H1 (cell line): ENCODE results near the gene PRICKLE1. TPM values are rescaled to one million over a fixed set of nuclear protein-coding genes. Genes with fewer than 3 reads are reported as not detected.
A peak's percentile ranks its signal among the peaks of the same experiment; 100 is the strongest.

ENCODE experiments used
- CTCF ChIA-PET: fragments of 300-600 bp; sonication (Branson Sonifier 250); formaldehyde crosslinking; loops from one replicate; lab custom pipeline; 2021; ENCODE audit not compliant: partially characterized antibody; lab: Charles Lee
- POLR2A ChIA-PET: fragments of 300-600 bp; sonication (Branson Sonifier 250); formaldehyde crosslinking; loops from one replicate; lab custom pipeline; 2021; ENCODE audit warnings: inconsistent platforms; ENCODE audit not compliant: partially characterized antibody; lab: Charles Lee
- DNase-seq, 2 experiments: peaks; one replicate each; pipeline versions ENCODE4 v3.0.0 to v3.0.0-alpha.2; 2010 to 2022; ENCODE audit warnings: low spot score in 2 of 2, low read depth in 1 of 2, mixed read lengths in 1 of 2
- FAIRE-seq: peaks from 2 replicates; lab custom pipeline; 2011; peaks lifted over from hg19 to GRCh38; lab: Jason Lieb, UNC
- H2AFZ ChIP-seq: 2 replicates; pipeline ENCODE4 v1.8.1; 2012; ENCODE audit warnings: low read length, inconsistent platforms
- H2AK5ac ChIP-seq: 2 replicates; pipeline ENCODE4 v1.6.1; 2013; ENCODE audit warnings: low read depth, low read length
- H2BK120ac ChIP-seq: replicated peaks from 2 replicates; pipeline ENCODE3; 2013; ENCODE audit warnings: low read depth, low read length, inconsistent platforms
- H2BK12ac ChIP-seq: 2 replicates; pipeline ENCODE4 v1.6.1; 2013; ENCODE audit warnings: low read depth, low read length
- H2BK15ac ChIP-seq: 2 replicates; pipeline ENCODE4 v1.6.1; 2013; ENCODE audit warnings: low read length
- H2BK20ac ChIP-seq: 2 replicates; pipeline ENCODE4 v1.6.1; 2013; ENCODE audit warnings: low read length
- H2BK5ac ChIP-seq: 2 replicates; pipeline ENCODE4 v1.6.1; 2013; ENCODE audit warnings: low read depth, low read length
- H3K14ac ChIP-seq: 2 replicates; pipeline ENCODE4 v1.6.1; 2013; ENCODE audit warnings: inconsistent platforms; ENCODE audit not compliant: insufficient read length
- H3K18ac ChIP-seq: 2 replicates; pipeline ENCODE4 v1.6.1; 2013; ENCODE audit warnings: low read length; ENCODE audit errors: extremely low read depth
- H3K23ac ChIP-seq: 2 replicates; pipeline ENCODE4 v1.6.1; 2013; ENCODE audit warnings: inconsistent platforms; ENCODE audit not compliant: insufficient read length
- H3K23me2 ChIP-seq: 2 replicates; pipeline ENCODE4 v1.6.1; 2013; ENCODE audit warnings: low read depth, low read length
- H3K27ac ChIP-seq: 2 replicates; pipeline ENCODE4 v1.6.1; 2011; ENCODE audit warnings: low read depth, low read length, inconsistent platforms
- H3K27me3 ChIP-seq, 4 experiments: replicated peaks in 1 of 4; 1 replicate in 1 of 4; 2 replicates in 3 of 4; pipeline versions ENCODE4 v1.6.1 to v1.8.1; 2011 to 2013; ENCODE audit warnings: low read length in 3 of 4, mild to moderate bottlenecking in 3 of 4, inconsistent platforms in 2 of 4, mixed read lengths in 2 of 4, moderate library complexity in 1 of 4; ENCODE audit not compliant: control insufficient read depth in 3 of 4, insufficient read depth in 3 of 4; ENCODE audit errors: extremely low read depth in 1 of 4
- H3K36me3 ChIP-seq, 4 experiments: 2 replicates each; pipeline versions ENCODE4 v1.6.1 to v1.8.1; 2011 to 2013; ENCODE audit warnings: mild to moderate bottlenecking in 4 of 4, low read length in 3 of 4, moderate library complexity in 2 of 4, control low read depth in 1 of 4, inconsistent platforms in 1 of 4; ENCODE audit not compliant: insufficient read depth in 4 of 4, control insufficient read depth in 2 of 4
- H3K4ac ChIP-seq: replicated peaks from 2 replicates; pipeline ENCODE3; 2013; ENCODE audit warnings: low read length, low read depth, mixed read lengths, inconsistent platforms; ENCODE audit not compliant: insufficient read length
- H3K4me1 ChIP-seq, 4 experiments: replicated peaks in 1 of 4; 1 replicate in 1 of 4; 2 replicates in 3 of 4; pipeline versions ENCODE4 v1.6.1 to v1.8.1; 2011 to 2013; ENCODE audit warnings: low read length in 3 of 4, inconsistent platforms in 2 of 4, mixed read lengths in 1 of 4; ENCODE audit not compliant: insufficient read depth in 4 of 4, control insufficient read depth in 3 of 4
- H3K4me2 ChIP-seq, 2 experiments: 2 replicates each; pipeline versions ENCODE4 v1.6.1 to v1.8.1; 2011 to 2013; ENCODE audit warnings: low read depth in 2 of 2, low read length in 2 of 2, control low read depth in 1 of 2, inconsistent platforms in 1 of 2, mild to moderate bottlenecking in 1 of 2; ENCODE audit not compliant: insufficient read depth in 1 of 2
- H3K4me3 ChIP-seq, 4 experiments: fragments of 200-600, 300-600 bp in 1 of 4; sonication (generic), shearing (Covaris generic), sonication (Bioruptor Twin) in 1 of 4; 2 replicates each; pipeline versions ENCODE4 v1.5.1 to v1.8.1; 2011 to 2016; ENCODE audit warnings: low read length in 4 of 4, low read depth in 3 of 4, control low read depth in 2 of 4, inconsistent platforms in 2 of 4, mild to moderate bottlenecking in 2 of 4, mixed read lengths in 1 of 4, moderate library complexity in 1 of 4; ENCODE audit not compliant: insufficient read depth in 2 of 4; ENCODE audit errors: extremely low read depth in 1 of 4
- H3K56ac ChIP-seq: replicated peaks from 2 replicates; pipeline ENCODE3; 2013; ENCODE audit warnings: low read depth, mild to moderate bottlenecking, mixed read lengths, low read length, inconsistent platforms; ENCODE audit not compliant: insufficient read length
- H3K79me1 ChIP-seq: 2 replicates; pipeline ENCODE4 v1.6.1; 2013; ENCODE audit warnings: low read depth, low read length, control low read depth
- H3K79me2 ChIP-seq, 2 experiments: 2 replicates each; pipeline versions ENCODE4 v1.6.1 to v1.8.1; 2012 to 2013; ENCODE audit warnings: low read length in 2 of 2, mild to moderate bottlenecking in 2 of 2, inconsistent platforms in 1 of 2; ENCODE audit not compliant: insufficient read depth in 2 of 2, control insufficient read depth in 1 of 2
- H3K9ac ChIP-seq, 4 experiments: replicated peaks in 1 of 4; 1 replicate in 1 of 4; 2 replicates in 3 of 4; pipeline versions ENCODE4 v1.6.1 to v1.8.1; 2011 to 2013; ENCODE audit warnings: low read depth in 3 of 4, low read length in 3 of 4, control low read depth in 2 of 4, mild to moderate bottlenecking in 2 of 4, moderate library complexity in 2 of 4, inconsistent platforms in 1 of 4; ENCODE audit errors: extremely low read depth in 1 of 4
- H3K9me3 ChIP-seq, 2 experiments: 2 replicates each; pipeline versions ENCODE4 v1.6.1 to v1.8.1; 2012 to 2013; ENCODE audit warnings: mild to moderate bottlenecking in 2 of 2, moderate library complexity in 2 of 2, control low read depth in 1 of 2, inconsistent platforms in 1 of 2, low read depth in 1 of 2, low read length in 1 of 2, mixed read lengths in 1 of 2; ENCODE audit not compliant: insufficient read depth in 2 of 2
- H4K20me1 ChIP-seq, 2 experiments: replicated peaks in 1 of 2; 2 replicates each; pipeline versions ENCODE3 to v1.8.1; 2011 to 2013; ENCODE audit warnings: inconsistent platforms in 2 of 2, low read length in 2 of 2, mild to moderate bottlenecking in 1 of 2; ENCODE audit not compliant: insufficient read depth in 2 of 2, control insufficient read depth in 1 of 2
- H4K5ac ChIP-seq: 2 replicates; pipeline ENCODE4 v1.6.1; 2013; ENCODE audit warnings: low read length, low read depth, mixed read lengths, inconsistent platforms; ENCODE audit not compliant: insufficient read length
- H4K8ac ChIP-seq: 2 replicates; pipeline ENCODE4 v1.8.0; 2013; ENCODE audit warnings: mild to moderate bottlenecking, moderate library complexity, low read length, inconsistent platforms; ENCODE audit not compliant: insufficient read depth; ENCODE audit errors: extremely low read depth
- H4K91ac ChIP-seq: replicated peaks from 2 replicates; pipeline ENCODE3; 2013; ENCODE audit warnings: low read length, mixed read lengths, inconsistent platforms; ENCODE audit not compliant: insufficient read length
- CHD1 ChIP-seq: IDR thresholded peaks from 2 replicates; pipeline ENCODE4 v1.6.1; 2012; ENCODE audit warnings: low read depth, low read length, improper control_type of control experiment
- GTF2F1 ChIP-seq: IDR thresholded peaks from 2 replicates; pipeline ENCODE4 v1.6.1; 2012; ENCODE audit warnings: low read depth, low read length, improper control_type of control experiment, borderline replicate concordance
- WGBS, 2 experiments: shearing (Covaris generic) in 1 of 2; methylation state at CpG; one replicate each; pipeline versions ENCODE4 v1.1.6 to v1.1.7; 2013 to 2015; ENCODE audit warnings: low lambda C conversion rate in 2 of 2, mixed read lengths in 2 of 2, inconsistent platforms in 1 of 2, low coverage in 1 of 2, missing lambda C conversion rate in 1 of 2; ENCODE audit not compliant: insufficient replicate concordance in 2 of 2, insufficient coverage in 1 of 2, insufficient read length in 1 of 2; ENCODE audit errors: extremely low coverage in 1 of 2, missing lambda C conversion rate in 1 of 2; 5-methylcytosine and 5-hydroxymethylcytosine counted together
- polyA plus RNA-seq, 7 experiments: library from polyadenylated mRNA; depleted of rRNA in 3 of 7; stranded (reverse) in 5 of 7; unstranded in 2 of 7; fragments of >200 nt in 5 of 7; fragments of 200-250 nt in 2 of 7; gene quantifications; 1 replicate in 5 of 7; 2 replicates in 1 of 7; 4 replicates in 1 of 7; pipeline versions ENCODE4 v1.2.1 to v1.2.3, GENCODE V29; 2011 to 2013; ENCODE audit warnings: missing spikeins in 2 of 7, mixed read lengths in 2 of 7
- total RNA-seq: library from RNA; stranded (reverse); fragmentation: NEBNext Ultra II Directional; extraction: Animal tissue kit (Norgen Biotek cat#: 25700); gene quantifications from 2 replicates; pipeline ENCODE4 v1.2.1, GENCODE V29; 2021

PRICKLE1 gene
- total and polyA plus RNA-seq, 2 of the 8 experiments (the other 6 are each of a cell fraction or from before 2014, with no cell fraction given), result 14.0 to 22.4 TPM

DNA sequence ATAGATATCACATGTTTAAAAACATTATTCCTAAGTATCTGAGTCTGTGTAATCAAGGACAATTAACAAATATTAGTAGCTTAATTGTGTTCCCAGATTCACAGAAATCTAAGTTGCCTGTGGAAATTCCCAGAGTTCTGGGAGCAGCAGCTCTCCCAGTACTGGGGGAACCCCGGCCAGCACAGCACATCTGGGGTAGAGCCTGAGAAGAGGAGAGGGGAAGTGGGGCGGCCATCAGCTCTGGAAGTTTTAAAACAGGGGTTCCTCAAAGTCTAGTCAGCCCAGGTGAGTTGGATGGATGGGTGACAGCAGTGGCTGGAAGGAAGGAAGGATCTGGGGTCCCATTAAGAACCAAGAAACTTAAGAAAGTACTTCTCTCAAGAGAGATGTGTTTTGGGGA, 24.6 kb downstream of the PRICKLE1 start:
- H2BK20ac ChIP-seq, result 0 out of 2 replicates have a peak overlapping the region, but pooled peaks have one; percentile 97
- no peak overlapping the region for H3K23ac ChIP-seq
- H3K27me3 ChIP-seq, result no peaks in the 10 kb centered on the region
- no peaks in the 10 kb centered on the region for H3K79me2 ChIP-seq
- FAIRE-seq (no peak), DNase-seq (peak in 1 of 2 experiments; percentile 49)
- CTCF ChIA-PET, result interaction anchor here (0.6 to 8.5 kb wide), 5 partner anchors 9 to 135 kb away, joined by 3 to 104 read pairs (median 4); no protein-coding TSS in a partner anchor
- peak overlapping the region; percentile 27; the same call in 1 of the 2 replicates for H3K18ac ChIP-seq
- H4K8ac ChIP-seq, result no peak overlapping the region
- no peaks in the 10 kb centered on the region for H3K23me2 ChIP-seq
- H2AK5ac ChIP-seq, result no peak overlapping the region
- no peak overlapping the region for H2BK15ac ChIP-seq
- H2AFZ ChIP-seq, result no peak overlapping the region
- no peak overlapping the region for H3K4me2 ChIP-seq
- POLR2A ChIA-PET, result interaction anchor here (2.2 kb wide), 1 partner anchor 82 kb away, joined by 6 read pairs; no protein-coding TSS in a partner anchor
- no peak overlapping the region for H4K91ac ChIP-seq
- no peak overlapping the region for H4K5ac ChIP-seq
- H3K9me3 ChIP-seq, result no peaks in the 10 kb centered on the region
- H3K4me1 ChIP-seq, result peaks cover 0 to 4% (median 0%) of the 10 kb centered on the region in 4 experiments; a peak in 1 of 7 replicates
- H3K4me3 ChIP-seq, result no peak overlapping the region
- WGBS, 2 experiments, result 84% methylated on average over 2 of the region's 2 CpGs; no CpG with 5 or more reads in 1 of the 2 experiments
- H3K79me1 ChIP-seq, result no peaks in the 10 kb centered on the region
- no peak overlapping the region for H3K27ac ChIP-seq
- no peaks in the 10 kb centered on the region for H4K20me1 ChIP-seq
- no peak overlapping the region for H3K9ac ChIP-seq
- no peak overlapping the region for H3K14ac ChIP-seq
- H3K4ac ChIP-seq, result no peak overlapping the region
- H2BK12ac ChIP-seq, result no peak overlapping the region
- H2BK120ac ChIP-seq, result no peak overlapping the region
- no peak overlapping the region for H3K56ac ChIP-seq
- no peak overlapping the region; the same call in 1 of the 2 replicates for H2BK5ac ChIP-seq
- no peaks in the 10 kb centered on the region for H3K36me3 ChIP-seq
- no peak for TF ChIP-seq CHD1
- TF ChIP-seq GTF2F1, result no peak
